ENCODE data around the gene MYO3B.
"Not testable (repeated sequence)": the region's sequence is repeated elsewhere in the genome, so short reads cannot be mapped to it uniquely, and the experiment has no call there.

Gene MYO3B

DNA sequence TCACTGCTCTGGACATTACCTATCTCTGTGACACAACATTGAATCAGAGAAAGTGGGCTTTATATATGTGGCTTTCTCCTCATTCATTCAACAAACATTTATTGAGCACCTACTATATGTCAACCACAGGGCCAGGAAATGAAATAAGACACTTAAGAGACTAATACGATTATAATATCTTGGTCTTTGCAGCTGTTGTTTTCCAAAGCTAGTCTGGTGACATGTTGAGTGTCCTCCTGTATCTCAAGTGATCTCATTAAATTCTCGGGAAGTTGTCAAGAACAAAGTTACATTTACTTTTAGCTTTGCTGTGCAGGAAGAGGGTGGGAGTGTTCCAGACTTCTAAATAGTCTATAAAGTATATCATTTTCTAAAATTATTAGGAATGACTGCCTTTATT lies 372.6 kb downstream of the MYO3B start:
- H3K4me3 ChIP-seq (ENCODE audit: low read depth, low read length): no peak overlapping the region

DNA sequence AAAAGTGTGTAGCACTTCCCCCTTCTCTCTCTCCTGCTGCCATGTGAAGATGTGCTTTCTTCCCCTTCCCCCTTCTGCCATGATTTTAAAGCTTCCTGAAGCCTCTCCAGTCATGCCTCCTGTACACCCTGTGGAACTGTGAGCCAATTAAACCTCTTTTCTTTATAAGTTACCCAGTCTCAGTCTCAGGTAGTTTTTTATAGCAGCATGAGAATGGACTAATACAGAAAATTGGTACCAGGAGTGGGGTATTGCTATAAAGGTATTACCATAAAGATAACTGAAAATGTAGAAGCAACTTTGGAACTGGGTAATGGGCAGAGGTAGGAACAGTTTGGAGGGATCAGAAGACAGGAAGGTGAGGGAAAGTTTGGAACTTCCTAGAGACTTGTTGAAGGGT lies 374.0 kb downstream of the MYO3B start:
- not testable (repeated sequence) for DNase-seq (ENCODE audit: low read depth); H3K4me3 ChIP-seq (ENCODE audit: low read depth, low read length)

More for the DNA sequence above, 372.6 kb downstream of the MYO3B start:
- DNase-seq (ENCODE audit: low read depth): no peak
- TF ChIP-seq, protein P1, sequence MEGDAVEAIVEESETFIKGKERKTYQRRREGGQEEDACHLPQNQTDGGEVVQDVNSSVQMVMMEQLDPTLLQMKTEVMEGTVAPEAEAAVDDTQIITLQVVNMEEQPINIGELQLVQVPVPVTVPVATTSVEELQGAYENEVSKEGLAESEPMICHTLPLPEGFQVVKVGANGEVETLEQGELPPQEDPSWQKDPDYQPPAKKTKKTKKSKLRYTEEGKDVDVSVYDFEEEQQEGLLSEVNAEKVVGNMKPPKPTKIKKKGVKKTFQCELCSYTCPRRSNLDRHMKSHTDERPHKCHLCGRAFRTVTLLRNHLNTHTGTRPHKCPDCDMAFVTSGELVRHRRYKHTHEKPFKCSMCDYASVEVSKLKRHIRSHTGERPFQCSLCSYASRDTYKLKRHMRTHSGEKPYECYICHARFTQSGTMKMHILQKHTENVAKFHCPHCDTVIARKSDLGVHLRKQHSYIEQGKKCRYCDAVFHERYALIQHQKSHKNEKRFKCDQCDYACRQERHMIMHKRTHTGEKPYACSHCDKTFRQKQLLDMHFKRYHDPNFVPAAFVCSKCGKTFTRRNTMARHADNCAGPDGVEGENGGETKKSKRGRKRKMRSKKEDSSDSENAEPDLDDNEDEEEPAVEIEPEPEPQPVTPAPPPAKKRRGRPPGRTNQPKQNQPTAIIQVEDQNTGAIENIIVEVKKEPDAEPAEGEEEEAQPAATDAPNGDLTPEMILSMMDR (IDR thresholded peaks at IDR 0.05; ENCODE audit: low read depth, low read length, missing control alignments): no peak

DNA sequence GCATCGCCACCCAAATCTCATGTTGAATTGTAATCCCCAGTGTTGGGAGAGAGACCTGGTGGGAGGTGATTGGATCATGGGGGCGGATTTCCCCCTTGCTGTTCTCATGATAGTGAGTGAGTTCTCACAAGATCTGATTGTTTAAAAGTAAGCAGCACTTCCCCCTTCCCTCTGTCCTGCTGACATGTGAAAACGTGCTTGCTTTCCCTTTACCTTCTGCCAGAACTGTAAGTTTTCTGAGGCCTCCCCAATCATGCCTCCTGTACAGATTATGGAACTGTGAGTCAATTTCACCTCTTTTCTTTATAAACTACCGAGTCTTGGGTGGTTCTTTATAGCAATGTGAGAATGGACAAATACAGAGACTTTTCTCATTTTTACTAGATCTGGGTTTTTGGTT lies 375.8 kb downstream of the MYO3B start:
- DNase-seq (ENCODE audit: low read depth): no peak
- TF ChIP-seq, protein P1 (IDR thresholded peaks at IDR 0.05; ENCODE audit: low read depth, low read length, missing control alignments): no peak
- H3K4me3 ChIP-seq (ENCODE audit: low read depth, low read length): no peak overlapping the region

DNA sequence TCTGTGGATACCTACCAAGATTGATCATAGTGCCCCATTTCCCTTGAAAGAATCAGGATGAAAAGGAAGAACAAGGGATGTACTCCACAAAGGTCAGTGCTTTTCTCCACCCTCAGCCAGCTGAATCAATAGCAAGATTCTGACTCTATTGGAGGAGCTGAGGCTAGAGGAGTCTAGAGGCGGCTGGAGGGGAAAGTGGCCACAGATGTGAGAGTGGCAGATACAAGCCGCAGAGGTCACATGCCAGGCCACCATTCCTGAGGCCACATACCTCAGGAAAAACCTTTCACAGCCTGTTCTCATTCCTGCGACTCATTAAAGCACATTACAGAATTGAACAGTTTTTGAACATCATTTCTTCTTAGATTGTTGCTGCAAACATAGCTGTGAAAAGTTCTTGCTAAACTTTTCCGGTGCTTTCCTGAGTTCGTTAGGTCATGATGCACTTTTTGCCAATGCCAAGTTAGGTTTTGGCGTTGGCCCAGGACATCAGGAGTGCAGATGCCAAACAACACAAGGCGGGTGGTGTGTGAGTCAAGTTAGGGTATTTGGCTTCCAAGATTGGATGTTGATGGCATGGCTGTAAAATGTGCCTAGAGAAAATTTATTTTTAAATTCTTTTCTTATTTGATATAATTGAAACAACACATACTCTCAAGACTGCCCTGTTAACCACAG lies 376.5 kb downstream of the MYO3B start:
- no peak for DNase-seq (ENCODE audit: low read depth)
- no peak overlapping the region for H3K4me3 ChIP-seq (ENCODE audit: low read depth, low read length)
- TF ChIP-seq, protein P1 (IDR thresholded peaks at IDR 0.05; ENCODE audit: low read depth, low read length, missing control alignments): no peak

DNA sequence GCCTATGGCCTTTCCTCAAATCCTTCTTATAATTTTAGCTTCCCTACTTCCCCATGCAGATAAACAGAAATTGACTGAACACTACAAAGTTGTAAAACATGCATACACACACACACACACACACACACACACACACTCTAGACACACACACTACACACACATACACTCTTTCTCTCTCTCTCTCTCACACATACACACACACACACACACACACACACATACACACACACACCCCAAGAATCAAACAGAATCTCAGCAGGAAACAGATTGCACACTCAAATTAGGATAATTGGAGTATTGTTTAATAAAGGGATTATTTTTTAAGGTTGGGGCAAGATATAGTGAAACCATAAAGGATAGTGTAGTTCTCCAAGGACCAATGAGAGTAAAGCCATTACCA lies 385.0 kb downstream of the MYO3B start:
- TF ChIP-seq, protein P1 (IDR thresholded peaks at IDR 0.05; ENCODE audit: low read depth, low read length, missing control alignments): no peak
- no peak for DNase-seq (ENCODE audit: low read depth)
- H3K4me3 ChIP-seq (ENCODE audit: low read depth, low read length): no peak overlapping the region

DNA sequence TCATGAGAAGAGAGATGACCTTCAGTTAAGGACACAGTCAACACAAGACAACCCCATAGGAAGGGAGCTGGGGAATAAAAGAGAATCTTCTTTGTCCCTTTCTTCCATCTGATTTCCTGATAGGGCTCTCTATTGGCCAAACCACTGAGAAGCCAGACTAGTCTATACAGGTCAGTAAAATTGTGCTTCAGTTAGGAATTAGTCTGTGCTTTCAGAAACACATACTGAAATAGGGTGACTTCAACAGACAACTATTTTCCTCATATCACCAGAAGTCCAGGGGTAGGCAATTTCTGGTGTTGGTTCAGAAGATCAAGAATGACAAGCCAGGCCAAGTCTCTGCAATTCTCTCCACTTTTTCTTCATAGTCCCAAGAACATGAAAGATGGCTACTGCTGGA lies 385.5 kb downstream of the MYO3B start:
- no peak for DNase-seq (ENCODE audit: low read depth)
- H3K4me3 ChIP-seq (ENCODE audit: low read depth, low read length): no peak overlapping the region
- TF ChIP-seq, protein P1 (IDR thresholded peaks at IDR 0.05; ENCODE audit: low read depth, low read length, missing control alignments): no peak

DNA sequence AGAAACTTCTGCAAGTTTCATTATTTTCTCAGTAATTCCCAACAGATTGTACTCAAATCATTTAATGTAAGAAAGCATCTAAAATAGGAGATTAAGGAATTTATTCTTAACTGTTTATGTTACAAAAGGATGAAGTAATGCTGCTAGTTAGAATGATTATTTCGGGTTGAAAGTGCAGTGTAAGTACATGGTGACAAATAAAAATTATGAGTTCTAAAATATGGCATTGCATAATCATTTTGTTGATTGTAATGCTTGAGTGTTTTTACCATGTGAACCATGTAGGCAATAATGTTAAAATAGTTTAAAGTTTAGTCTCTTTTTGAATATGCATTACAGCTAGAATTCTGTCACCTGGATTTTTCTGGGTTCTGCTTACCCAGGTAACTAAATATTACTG lies 388.2 kb downstream of the MYO3B start:
- TF ChIP-seq, protein P1 (IDR thresholded peaks at IDR 0.05; ENCODE audit: low read depth, low read length, missing control alignments): no peak
- H3K4me3 ChIP-seq (ENCODE audit: low read depth, low read length): no peak overlapping the region
- no peak for DNase-seq (ENCODE audit: low read depth)
